Naive thymus-derived CD8-positive, alpha-beta T cell (primary cell): ENCODE results near the gene ELFN2. TPM values are rescaled to one million over a fixed set of nuclear protein-coding genes. Genes with fewer than 3 reads are reported as not detected.

ENCODE experiments used
- ATAC-seq, 2 donors: fragments of 150-1000 bp; cut with Tn5 transposase in 1 of 2; sonication (Bioruptor Pico), chemical (Tn5 transposase) in 1 of 2; 1 replicate in 1 of 2; 2 replicates in 1 of 2; pipeline ENCODE4 v1.10.0; 2021; ENCODE audit warnings: mild to moderate bottlenecking in 2 of 2, moderate library complexity in 2 of 2
- POLR2A ChIA-PET: fragments of 350-600 bp; sonication (Branson Sonifier 250); formaldehyde crosslinking; loops from one replicate; lab custom pipeline; 2021; ENCODE audit warnings: antibody characterized with exemption; lab: Charles Lee
- DNase-seq, 10 donors: peaks; one replicate each; pipeline versions ENCODE4 v3.0.0 to v3.0.0-alpha.2; 2020 to 2022
- H3K27ac Mint-ChIP-seq, 10 donors: one replicate each; pipeline ENCODE4 v1.8.0; 2020 to 2022; ENCODE audit warnings: mild to moderate bottlenecking in 10 of 10, mixed read lengths in 10 of 10, moderate library complexity in 4 of 10, inconsistent platforms in 1 of 10
- H3K27me3 Mint-ChIP-seq, 5 donors: one replicate each; pipeline ENCODE4 v1.8.0; 2021 to 2022; ENCODE audit warnings: mixed read lengths in 5 of 5
- H3K36me3 Mint-ChIP-seq, 3 donors: one replicate each; pipeline ENCODE4 v1.8.0; 2020 to 2022; ENCODE audit warnings: mixed read lengths in 3 of 3, mild to moderate bottlenecking in 2 of 3, inconsistent platforms in 1 of 3
- H3K4me1 Mint-ChIP-seq, 4 donors: one replicate each; pipeline ENCODE4 v1.8.0; 2021 to 2022; ENCODE audit warnings: mixed read lengths in 4 of 4
- H3K4me3 Mint-ChIP-seq, 10 donors: one replicate each; pipeline ENCODE4 v1.8.0; 2020 to 2022; ENCODE audit warnings: mild to moderate bottlenecking in 10 of 10, mixed read lengths in 10 of 10, moderate library complexity in 6 of 10, inconsistent platforms in 1 of 10
- H3K9me3 Mint-ChIP-seq, 9 donors: one replicate each; pipeline ENCODE4 v1.8.0; 2020 to 2022; ENCODE audit warnings: mixed read lengths in 9 of 9, mild to moderate bottlenecking in 3 of 9, inconsistent platforms in 1 of 9, moderate library complexity in 1 of 9
- polyA plus RNA-seq, 3 donors: library from polyadenylated mRNA; unstranded; fragments of 300-500 nt; fragmentation: Illumina TruSeq; gene quantifications; one replicate each; pipeline ENCODE4 v1.2.3, GENCODE V29; 2021
- total RNA-seq, 8 experiments: library from RNA in 2 of 8; stranded (reverse) in 2 of 8; gene quantifications; one replicate each; pipeline ENCODE4 v1.2.3 and lab custom pipeline; 2021 to 2026

Gene ELFN2
- total and polyA plus RNA-seq, 5 experiments from 2014 or later, result 0.55 to 0.88 TPM; not detected in 3

DNA sequence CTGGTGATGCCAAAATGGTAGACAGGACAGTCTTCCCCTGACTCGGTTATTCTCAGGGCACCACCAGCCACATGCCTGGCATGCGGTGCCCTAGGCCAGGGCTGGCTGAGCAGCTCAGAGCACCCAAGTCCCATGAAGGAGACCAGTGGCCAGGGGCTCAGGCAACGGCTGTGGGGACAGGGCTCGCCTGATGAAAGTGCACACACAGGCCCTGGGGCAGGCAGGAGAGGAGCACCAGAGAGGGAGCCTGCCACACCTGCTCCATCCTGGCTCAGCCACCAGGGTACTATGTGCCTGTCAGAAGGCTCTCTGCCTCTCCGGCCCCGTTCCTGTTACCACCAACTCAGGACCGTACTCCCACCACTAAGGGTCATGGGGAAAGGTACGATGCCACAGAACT, 12.1 kb downstream of the ELFN2 start:
- POLR2A ChIA-PET, result no interaction called here
- Mint-ChIP-seq H3K4me3 (no peak overlapping the region), H3K36me3 (no peaks in the 10 kb centered on the region), H3K27me3 (peaks cover 26 to 86% (median 36%) of the 10 kb centered on the region in 5 donors), H3K9me3 (peaks cover 0 to 3% (median 0%) of the 10 kb centered on the region in 9 donors), H3K27ac (no peak overlapping the region), H3K4me1 (peaks cover 24 to 57% (median 35%) of the 10 kb centered on the region in 4 donors)
- ATAC-seq (no peak), DNase-seq (no peak)

DNA sequence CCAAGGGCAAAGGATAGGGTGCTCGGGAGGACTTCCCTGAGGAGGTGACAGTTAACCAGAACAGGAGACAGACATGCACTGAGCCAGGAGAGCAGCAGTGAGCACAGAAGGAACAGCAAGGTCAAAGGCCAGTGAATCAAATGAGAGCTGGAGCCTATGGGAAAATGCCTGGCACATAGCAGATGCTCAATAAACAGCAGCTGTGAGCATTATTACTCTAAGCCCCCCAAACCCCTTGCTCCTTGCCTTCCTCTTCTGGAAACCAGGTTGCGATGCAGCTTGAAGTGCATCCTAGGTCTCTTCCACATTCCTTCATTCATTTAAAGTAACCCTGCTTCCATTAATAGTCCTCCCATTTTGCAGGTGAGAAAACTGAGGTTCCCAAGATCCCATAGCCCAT, 13.0 kb downstream of the ELFN2 start:
- POLR2A ChIA-PET, result no interaction called here
- no peak for ATAC-seq
- Mint-ChIP-seq H3K9me3 (peaks cover 0 to 3% (median 0%) of the 10 kb centered on the region in 9 donors), H3K36me3 (no peaks in the 10 kb centered on the region), H3K27ac (no peak overlapping the region), H3K27me3 (peaks cover 25 to 77% (median 34%) of the 10 kb centered on the region in 5 donors), H3K4me1 (peaks cover 27 to 55% (median 34%) of the 10 kb centered on the region in 4 donors), H3K4me3 (no peak overlapping the region)
- DNase-seq, result no peak

DNA sequence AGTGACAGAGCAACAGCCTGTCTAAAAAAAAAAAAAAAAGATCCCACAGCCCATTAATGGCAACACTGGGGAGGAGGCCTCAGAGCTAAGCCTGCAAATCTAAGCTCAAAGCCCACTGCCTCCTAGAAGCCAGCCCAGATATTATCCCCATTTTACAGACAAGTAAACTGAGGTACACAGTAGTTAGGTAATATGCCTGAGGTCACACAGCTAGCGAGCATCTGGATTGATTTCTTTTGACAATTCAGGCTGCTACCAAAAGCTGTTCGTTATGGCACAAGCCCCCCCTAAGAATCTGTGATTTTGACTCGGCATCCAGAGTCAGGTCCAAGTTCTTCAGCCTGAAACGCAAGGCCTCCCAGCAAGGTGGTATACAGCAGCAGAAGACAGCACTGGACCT, 13.7 kb downstream of the ELFN2 start:
- Mint-ChIP-seq H3K27ac (peak overlapping the region in 1 of 10 donors; percentile 33), H3K4me3 (no peak overlapping the region), H3K36me3 (no peaks in the 10 kb centered on the region), H3K27me3 (peaks cover 20 to 69% (median 27%) of the 10 kb centered on the region in 5 donors), H3K4me1 (peaks cover 25 to 47% (median 28%) of the 10 kb centered on the region in 4 donors), H3K9me3 (peaks cover 0 to 3% (median 0%) of the 10 kb centered on the region in 9 donors)
- ATAC-seq (no peak), DNase-seq (no peak)
- POLR2A ChIA-PET, result interaction anchor here (0.8 kb wide), 1 partner anchor 10 kb away, joined by 4 read pairs; no protein-coding TSS in a partner anchor

DNA sequence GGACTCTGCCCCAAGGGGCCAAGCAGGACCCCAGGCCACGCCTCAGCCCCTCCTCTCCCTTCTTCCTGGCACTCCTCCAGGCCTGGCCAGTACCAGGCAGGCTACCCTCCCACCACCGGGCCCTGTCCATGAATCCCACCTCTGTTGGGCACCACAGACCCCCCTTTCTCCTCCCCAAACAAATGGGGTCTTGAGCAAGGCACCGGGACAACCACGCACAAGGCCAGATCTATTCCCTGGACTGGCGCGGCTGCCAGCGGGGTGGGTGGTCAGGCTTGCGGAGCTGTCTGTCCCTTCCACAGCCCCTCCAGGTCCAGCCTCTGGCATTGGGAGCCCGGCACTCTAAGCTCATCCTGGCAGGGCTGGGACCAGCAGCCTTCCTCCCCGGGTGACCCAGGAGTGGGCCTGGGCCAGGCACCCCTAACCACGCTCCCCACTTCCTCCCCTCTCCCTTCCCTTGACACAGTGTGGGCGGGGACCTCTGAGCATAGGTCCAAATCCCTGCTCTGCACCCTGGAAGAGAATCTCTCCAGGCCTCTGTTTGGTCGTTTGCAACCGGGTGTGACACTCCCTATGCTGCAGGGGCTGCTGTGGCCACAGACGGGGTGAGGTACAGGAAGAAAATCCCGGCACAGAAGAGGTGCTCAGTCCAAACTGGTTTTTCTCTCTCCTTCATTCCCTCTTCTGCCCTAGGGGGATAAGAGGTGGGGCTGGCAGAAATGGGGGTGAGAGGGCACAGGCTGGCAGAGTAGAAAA, 14.6 kb downstream of the ELFN2 start:
- Mint-ChIP-seq H3K9me3 (peaks cover 0 to 3% (median 0%) of the 10 kb centered on the region in 9 donors), H3K27ac (no peak overlapping the region), H3K27me3 (peaks cover 14 to 60% (median 19%) of the 10 kb centered on the region in 5 donors), H3K36me3 (no peaks in the 10 kb centered on the region), H3K4me1 (peaks cover 21 to 39% (median 25%) of the 10 kb centered on the region in 4 donors), H3K4me3 (no peak overlapping the region)
- ATAC-seq (no peak), DNase-seq (no peak)
- POLR2A ChIA-PET, result no interaction called here

DNA sequence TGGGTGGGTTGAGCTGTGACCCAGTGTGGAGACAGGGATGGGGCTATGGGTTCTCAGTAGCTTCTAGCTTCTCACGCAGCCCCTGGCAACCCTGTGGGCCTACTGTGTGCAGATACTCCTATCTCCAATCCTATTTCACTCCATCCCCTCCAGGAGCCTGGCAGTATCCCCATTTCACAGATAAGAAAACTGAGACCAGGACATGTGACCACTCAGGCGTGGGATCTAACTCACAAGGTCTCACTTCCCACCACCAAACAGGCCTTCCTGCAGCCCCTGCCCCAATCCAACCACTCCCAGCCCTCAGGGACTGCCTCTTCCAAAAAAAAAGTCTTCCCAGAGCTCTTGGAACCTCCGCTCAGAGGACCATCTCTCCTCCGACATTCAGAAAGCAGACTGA, 15.6 kb downstream of the ELFN2 start:
- peaks cover 15 to 31% (median 19%) of the 10 kb centered on the region in 4 donors for H3K4me1 Mint-ChIP-seq
- no peak overlapping the region for H3K27ac Mint-ChIP-seq
- H3K36me3 Mint-ChIP-seq, result no peaks in the 10 kb centered on the region
- peaks cover 0 to under 1% (median 0%) of the 10 kb centered on the region in 9 donors for H3K9me3 Mint-ChIP-seq
- ATAC-seq (no peak), DNase-seq (no peak)
- POLR2A ChIA-PET, result no interaction called here
- H3K27me3 Mint-ChIP-seq, result peaks cover 9 to 50% (median 13%) of the 10 kb centered on the region in 5 donors
- no peak overlapping the region for H3K4me3 Mint-ChIP-seq

DNA sequence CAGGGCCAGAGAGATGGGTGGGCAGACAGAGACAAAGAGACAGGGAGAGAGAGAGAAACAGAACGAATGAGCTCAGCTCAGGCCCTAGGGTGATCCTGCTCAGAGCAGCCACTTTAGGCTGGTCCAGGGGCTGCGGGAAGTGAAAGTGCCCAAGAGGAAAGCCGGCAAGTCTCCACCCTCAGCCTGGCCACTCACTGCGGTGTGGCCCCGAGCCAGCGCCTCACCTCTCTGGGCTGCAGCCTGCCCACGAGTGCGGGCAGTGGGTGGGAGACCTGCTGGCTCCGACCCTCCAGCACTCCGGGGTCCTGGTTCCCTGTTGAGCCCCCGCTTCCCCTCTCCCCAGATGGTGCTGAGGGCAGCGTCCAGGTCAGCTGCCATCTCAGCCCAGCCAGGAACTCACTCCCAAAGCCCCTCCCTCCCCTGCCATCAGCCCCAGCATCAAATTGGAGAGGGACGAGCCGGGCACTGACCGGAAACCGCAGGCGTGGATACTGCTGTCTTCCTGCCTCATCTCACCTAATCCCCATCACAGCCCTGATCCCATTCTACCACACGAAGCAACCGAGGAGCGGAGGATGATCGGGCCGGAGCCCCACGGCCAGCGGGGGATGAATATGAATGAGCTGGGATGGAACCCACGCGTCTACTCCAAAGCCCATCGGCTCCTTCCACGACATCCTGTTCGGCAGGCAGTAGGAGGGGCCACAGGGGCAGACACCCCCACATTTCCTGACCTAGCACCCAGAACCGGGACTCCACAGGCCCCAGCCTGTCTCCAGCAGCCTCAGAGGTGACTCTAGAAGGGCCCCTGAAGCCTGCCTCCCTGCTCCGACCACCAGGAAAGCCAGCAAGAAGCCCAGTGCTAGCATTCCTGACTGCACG, 16.9 kb downstream of the ELFN2 start:
- ATAC-seq, result no peak
- no peaks in the 10 kb centered on the region for H3K9me3 Mint-ChIP-seq
- H3K27ac Mint-ChIP-seq, result peak overlapping the region in 2 of 10 donors; percentile 44 to 86
- POLR2A ChIA-PET, result no interaction called here
- no peaks in the 10 kb centered on the region for H3K36me3 Mint-ChIP-seq
- H3K4me3 Mint-ChIP-seq, result peak overlapping the region in 2 of 10 donors; percentile 46 to 54
- DNase-seq, result no peak
- H3K27me3 Mint-ChIP-seq, result peaks cover 6 to 40% (median 12%) of the 10 kb centered on the region in 5 donors
- H3K4me1 Mint-ChIP-seq, result peaks cover 8 to 21% (median 12%) of the 10 kb centered on the region in 4 donors

DNA sequence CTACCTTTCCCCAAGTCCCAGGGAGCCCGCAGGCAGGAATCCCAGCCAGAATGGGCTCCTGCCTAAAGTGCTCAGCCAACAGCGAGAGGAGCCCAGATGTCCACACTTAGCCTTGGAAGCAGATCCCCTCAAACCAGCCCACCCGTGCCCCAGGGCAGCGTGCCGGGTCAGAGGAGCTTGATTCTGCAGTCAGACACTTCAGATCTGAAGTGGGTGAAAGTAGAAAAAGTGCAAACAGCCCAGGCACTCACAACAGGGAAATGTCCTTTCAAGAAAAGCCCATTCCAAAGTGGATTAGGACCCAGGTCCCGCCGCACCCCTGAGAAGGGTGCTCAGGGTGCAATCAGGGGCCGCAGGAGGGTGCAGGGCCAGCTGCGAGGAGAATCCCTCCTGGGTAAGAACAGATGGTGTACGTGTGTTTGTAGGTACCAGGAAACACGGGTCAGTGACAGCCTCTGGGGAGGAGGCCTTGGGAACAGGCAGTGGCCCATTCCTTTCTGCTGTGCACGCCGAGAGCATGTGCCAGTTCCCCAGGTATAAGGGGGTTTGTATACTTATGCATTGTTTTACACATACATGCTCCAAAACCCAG, 17.7 kb downstream of the ELFN2 start:
- no peaks in the 10 kb centered on the region for H3K36me3 Mint-ChIP-seq
- DNase-seq (no peak), ATAC-seq (no peak)
- H3K4me1 Mint-ChIP-seq, result peaks cover 8 to 21% (median 12%) of the 10 kb centered on the region in 4 donors
- no peaks in the 10 kb centered on the region for H3K9me3 Mint-ChIP-seq
- peak overlapping the region in 1 of 10 donors; percentile 46 for H3K4me3 Mint-ChIP-seq
- peak overlapping the region in 2 of 10 donors; percentile 28 to 44 for H3K27ac Mint-ChIP-seq
- H3K27me3 Mint-ChIP-seq, result peaks cover 6 to 32% (median 11%) of the 10 kb centered on the region in 5 donors
- POLR2A ChIA-PET, result no interaction called here

DNA sequence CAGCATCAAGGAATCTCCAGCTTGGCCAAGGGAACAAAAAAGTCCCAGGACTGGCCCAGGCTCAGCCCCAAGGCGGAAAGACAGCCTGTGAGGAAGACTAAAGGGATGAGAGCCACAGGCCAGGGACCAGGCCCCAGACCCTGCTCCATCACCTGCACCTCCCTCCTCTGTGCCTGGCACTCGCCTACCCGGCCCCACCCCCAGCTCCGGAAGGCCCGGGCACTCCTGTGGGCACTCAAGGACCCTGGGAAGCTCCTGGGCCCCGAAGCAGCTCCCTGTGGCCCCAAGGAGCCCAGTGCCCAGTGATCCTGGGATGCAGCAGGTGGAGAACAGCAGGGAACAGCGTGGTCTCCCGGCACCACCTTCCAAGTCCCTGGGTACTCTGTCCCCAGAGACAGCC, 18.2 kb downstream of the ELFN2 start:
- Mint-ChIP-seq H3K4me3 (no peak overlapping the region), H3K27ac (no peak overlapping the region), H3K27me3 (peaks cover 2 to 26% (median 7%) of the 10 kb centered on the region in 5 donors), H3K36me3 (no peaks in the 10 kb centered on the region), H3K9me3 (no peaks in the 10 kb centered on the region), H3K4me1 (peaks cover 8 to 21% (median 12%) of the 10 kb centered on the region in 4 donors)
- DNase-seq, result no peak
- ATAC-seq, result no peak
- POLR2A ChIA-PET, result interaction anchor here (1.2 kb wide), 1 partner anchor 8 kb away, joined by 3 read pairs; no protein-coding TSS in a partner anchor

DNA sequence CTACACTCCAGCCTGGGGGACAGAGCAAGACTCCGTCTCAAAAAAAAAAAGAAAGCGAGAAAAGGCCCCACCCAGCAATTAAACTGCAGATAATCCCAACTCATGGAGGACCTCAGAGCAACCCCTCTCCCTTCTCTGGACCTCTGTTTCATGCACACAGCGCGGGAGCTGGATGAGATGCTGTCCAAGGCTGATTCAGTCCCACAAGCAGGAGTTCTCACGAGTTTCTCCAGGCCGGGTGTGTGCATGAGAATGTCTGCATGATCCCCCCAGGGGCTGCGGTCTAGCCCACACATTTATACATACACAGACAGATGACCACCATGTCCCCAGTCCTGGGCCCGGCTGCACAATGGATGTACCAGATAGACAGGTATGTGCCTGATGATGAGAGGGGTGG, 19.4 kb downstream of the ELFN2 start:
- no peaks in the 10 kb centered on the region for H3K9me3 Mint-ChIP-seq
- H3K36me3 Mint-ChIP-seq, result no peaks in the 10 kb centered on the region
- DNase-seq (no peak), ATAC-seq (no peak)
- peaks cover 8 to 18% (median 11%) of the 10 kb centered on the region in 4 donors for H3K4me1 Mint-ChIP-seq
- H3K27ac Mint-ChIP-seq, result no peak overlapping the region
- peaks cover 0 to 15% (median 4%) of the 10 kb centered on the region in 5 donors for H3K27me3 Mint-ChIP-seq
- no peak overlapping the region for H3K4me3 Mint-ChIP-seq
- POLR2A ChIA-PET, result interaction anchor here (1.2 kb wide), 1 partner anchor 9 kb away, joined by 3 read pairs; no protein-coding TSS in a partner anchor

DNA sequence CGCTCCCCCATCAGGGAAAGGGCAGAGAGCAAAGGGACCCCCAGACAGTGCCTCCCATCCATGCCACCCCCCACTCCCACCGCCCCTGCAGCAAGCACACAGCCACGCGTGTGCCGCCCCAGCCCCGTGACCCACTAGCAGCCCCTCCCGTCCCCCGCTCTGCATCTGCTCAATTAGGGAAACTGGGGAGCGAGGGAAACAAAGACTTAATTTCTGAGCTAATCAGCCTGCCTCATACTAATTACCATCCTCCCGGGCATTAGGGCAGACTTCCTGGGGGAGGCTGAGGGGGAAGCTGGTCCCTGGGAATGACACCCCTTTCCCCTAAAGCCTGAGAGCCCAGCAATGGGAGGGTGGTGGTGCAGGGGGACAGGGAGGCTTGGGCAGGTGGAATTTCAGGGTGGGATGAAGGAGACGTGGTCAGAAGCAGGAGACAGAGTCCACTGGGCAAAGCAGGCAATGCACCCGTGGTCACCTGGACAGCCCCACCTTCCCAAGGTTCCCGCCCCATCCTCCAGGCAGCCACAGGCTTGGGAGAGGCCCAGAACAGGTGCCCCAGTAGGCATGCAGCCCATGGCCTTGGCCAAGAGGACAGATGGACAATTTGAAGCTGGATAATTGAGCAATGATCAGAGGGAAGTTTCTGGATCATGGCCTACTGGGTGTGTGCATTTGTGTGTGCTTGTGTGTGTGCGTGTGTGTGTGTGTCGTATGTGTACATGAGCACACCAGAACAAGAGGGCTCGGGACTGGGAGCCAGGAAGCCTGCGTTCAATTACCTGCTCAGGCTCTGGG, 20.6 kb downstream of the ELFN2 start:
- POLR2A ChIA-PET, result no interaction called here
- DNase-seq, result no peak
- ATAC-seq, result no peak
- H3K4me3 Mint-ChIP-seq, result no peak overlapping the region
- peaks cover 7 to 13% (median 10%) of the 10 kb centered on the region in 4 donors for H3K4me1 Mint-ChIP-seq
- no peak overlapping the region for H3K27ac Mint-ChIP-seq
- no peaks in the 10 kb centered on the region for H3K9me3 Mint-ChIP-seq
- peaks cover 0 to 4% (median 4%) of the 10 kb centered on the region in 5 donors for H3K27me3 Mint-ChIP-seq
- no peaks in the 10 kb centered on the region for H3K36me3 Mint-ChIP-seq

DNA sequence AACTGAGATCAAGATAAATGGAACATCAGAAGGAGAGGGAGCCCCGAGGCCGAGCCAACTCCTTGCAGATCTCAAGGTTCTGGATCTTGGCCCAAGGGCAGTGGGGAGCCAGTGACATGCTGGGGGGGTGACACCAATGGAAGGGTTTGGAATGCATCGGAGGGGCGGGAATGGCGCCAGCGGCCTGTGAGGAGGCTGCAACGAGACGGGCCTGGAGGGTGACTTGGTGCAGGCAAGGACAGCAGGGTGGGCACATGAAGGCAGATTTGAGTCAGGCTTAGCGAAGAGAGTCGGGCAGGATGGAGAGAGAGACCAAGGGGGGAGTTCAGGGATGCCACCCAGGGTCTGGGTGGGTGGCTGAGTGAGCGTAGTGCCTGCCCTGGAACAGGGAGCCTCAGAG, 23.2 kb downstream of the ELFN2 start:
- H3K27me3 Mint-ChIP-seq, result no peaks in the 10 kb centered on the region
- no peaks in the 10 kb centered on the region for H3K9me3 Mint-ChIP-seq
- POLR2A ChIA-PET, result no interaction called here
- no peak for DNase-seq
- ATAC-seq, result no peak
- H3K36me3 Mint-ChIP-seq, result no peaks in the 10 kb centered on the region
- no peak overlapping the region for H3K4me3 Mint-ChIP-seq
- peak overlapping the region in 2 of 10 donors; percentile 61 to 77 for H3K27ac Mint-ChIP-seq
- H3K4me1 Mint-ChIP-seq, result peaks cover 0 to 3% (median 0%) of the 10 kb centered on the region in 4 donors
